IMR-90 (cell line): ENCODE data around the gene SLC6A7. TPM values are rescaled to one million over a fixed set of nuclear protein-coding genes. Genes with fewer than 3 reads are reported as not detected.

Experiments used
- ATAC-seq: fragments of 200-7000 bp; cut with Tn5 transposase; 2 replicates; pipeline ENCODE4 v1.9.1; 2020; ENCODE audit warnings: low read depth, mild to moderate bottlenecking, moderate library complexity
- BruUV-seq: library from RNA; stranded (reverse); fragments of 400-500 nt; replicated peaks from 2 replicates; lab custom pipeline; 2021; lab: Mats Ljungman, UMichigan
- CTCF ChIA-PET: fragments of 300-600 bp; formaldehyde crosslinking; extraction: SDS; loops from one replicate; lab custom pipeline; 2021; ENCODE audit warnings: antibody characterized with exemption; lab: Yijun Ruan, JAX
- POLR2A ChIA-PET: fragments of 300-600 bp; sonication (Branson Sonifier 250); formaldehyde crosslinking; loops from one replicate; lab custom pipeline; 2022; ENCODE audit warnings: antibody characterized with exemption; ENCODE audit not compliant: unreplicated experiment; lab: Charles Lee
- DNase-seq: peaks from one replicate; pipeline ENCODE4 v3.0.0; 2013
- H2AFZ ChIP-seq: replicated peaks from 2 replicates; pipeline ENCODE3; 2013; ENCODE audit warnings: low read length, mild to moderate bottlenecking; ENCODE audit not compliant: poor library complexity
- H2AK5ac ChIP-seq: 2 replicates; pipeline ENCODE4 v1.6.1; 2013; ENCODE audit warnings: low read depth, low read length, inconsistent platforms
- H2AK9ac ChIP-seq: replicated peaks from 2 replicates; pipeline ENCODE3; 2013; ENCODE audit warnings: mild to moderate bottlenecking, low read depth, low read length, moderate library complexity; ENCODE audit not compliant: poor library complexity
- H2BK120ac ChIP-seq: 2 replicates; pipeline ENCODE4 v1.6.1; 2013; ENCODE audit warnings: low read depth, low read length, inconsistent platforms
- H2BK15ac ChIP-seq: 3 replicates; pipeline ENCODE4 v1.6.1; 2013; ENCODE audit warnings: low read depth, low read length, inconsistent platforms
- H2BK20ac ChIP-seq: 2 replicates; pipeline ENCODE4 v1.6.1; 2013; ENCODE audit warnings: low read depth, mild to moderate bottlenecking, inconsistent platforms, low read length, moderate library complexity
- H2BK5ac ChIP-seq: 2 replicates; pipeline ENCODE4 v1.6.1; 2013; ENCODE audit warnings: mild to moderate bottlenecking, low read depth, low read length, inconsistent platforms; ENCODE audit not compliant: poor library complexity, severe bottlenecking
- H3K14ac ChIP-seq: replicated peaks from 2 replicates; pipeline ENCODE4 v1.6.1; 2013; ENCODE audit warnings: low read depth, low read length, inconsistent platforms
- H3K18ac ChIP-seq: 2 replicates; pipeline ENCODE4 v1.6.1; 2013; ENCODE audit warnings: low read depth, low read length, control low read depth
- H3K23ac ChIP-seq: 2 replicates; pipeline ENCODE4 v1.6.1; 2013; ENCODE audit warnings: low read depth, low read length, inconsistent platforms
- H3K27ac ChIP-seq: 2 replicates; pipeline ENCODE4 v1.5.1; 2013; ENCODE audit warnings: mild to moderate bottlenecking, control low read depth, low read length; ENCODE audit not compliant: insufficient read depth
- H3K27me3 ChIP-seq: 2 replicates; pipeline ENCODE4 v1.6.1; 2013; ENCODE audit warnings: low read length; ENCODE audit not compliant: control insufficient read depth, insufficient read depth
- H3K36me3 ChIP-seq: 2 replicates; pipeline ENCODE4 v1.6.1; 2013; ENCODE audit warnings: low read length, mixed read lengths; ENCODE audit not compliant: control insufficient read depth, insufficient read depth
- H3K4ac ChIP-seq: 2 replicates; pipeline ENCODE4 v1.6.1; 2013; ENCODE audit warnings: low read depth, low read length, inconsistent platforms
- H3K4me1 ChIP-seq: 2 replicates; pipeline ENCODE4 v1.6.1; 2013; ENCODE audit warnings: low read length, mixed read lengths; ENCODE audit not compliant: control insufficient read depth, insufficient read depth
- H3K4me2 ChIP-seq: 2 replicates; pipeline ENCODE4 v1.6.1; 2013; ENCODE audit warnings: low read depth, mild to moderate bottlenecking, control low read depth, low read length, moderate library complexity
- H3K4me3 ChIP-seq: 2 replicates; pipeline ENCODE4 v1.5.1; 2013; ENCODE audit warnings: low read depth, mild to moderate bottlenecking, control low read depth, low read length, moderate library complexity; ENCODE audit not compliant: insufficient read depth
- H3K56ac ChIP-seq: 2 replicates; pipeline ENCODE4 v1.6.1; 2013; ENCODE audit warnings: low read length, inconsistent platforms; ENCODE audit not compliant: insufficient read depth; ENCODE audit errors: extremely low read depth
- H3K79me1 ChIP-seq, 2 experiments: 2 replicates each; pipeline ENCODE4 v1.6.1; 2013; ENCODE audit warnings: low read length in 2 of 2, inconsistent platforms in 1 of 2, low read depth in 1 of 2
- H3K9ac ChIP-seq: 2 replicates; pipeline ENCODE4 v1.6.1; 2013; ENCODE audit warnings: low read depth, low read length, control low read depth
- H3K9me1 ChIP-seq: 2 replicates; pipeline ENCODE4 v1.6.1; 2013; ENCODE audit warnings: low read length, inconsistent platforms; ENCODE audit not compliant: insufficient read depth
- H3K9me3 ChIP-seq: 2 replicates; pipeline ENCODE4 v1.6.1; 2013; ENCODE audit warnings: low read length; ENCODE audit not compliant: control insufficient read depth, insufficient read depth
- H4K20me1 ChIP-seq: 2 replicates; pipeline ENCODE4 v1.6.1; 2013; ENCODE audit warnings: low read length, inconsistent platforms; ENCODE audit not compliant: insufficient read depth
- H4K5ac ChIP-seq: 2 replicates; pipeline ENCODE4 v1.6.1; 2013; ENCODE audit warnings: mild to moderate bottlenecking, low read depth, low read length, control low read depth
- H4K8ac ChIP-seq, 2 experiments: 2 replicates each; pipeline ENCODE4 v1.6.1; 2013; ENCODE audit warnings: low read depth in 2 of 2, low read length in 2 of 2, control low read depth in 1 of 2, inconsistent platforms in 1 of 2
- H4K91ac ChIP-seq: 2 replicates; pipeline ENCODE4 v1.6.1; 2013; ENCODE audit warnings: low read depth, low read length, inconsistent platforms; ENCODE audit not compliant: insufficient read depth
- POLR2A ChIP-seq: IDR thresholded peaks from 2 replicates; pipeline ENCODE4 v1.6.1; 2012; ENCODE audit warnings: mild to moderate bottlenecking, low read depth, low read length
- WGBS, 2 experiments: methylation state at CpG; one replicate each; pipeline versions ENCODE4 v1.1.5 to v1.1.7; 2013; ENCODE audit warnings: missing lambda C conversion rate in 2 of 2; ENCODE audit not compliant: insufficient read length in 1 of 2; ENCODE audit errors: extremely low coverage in 2 of 2; 5-methylcytosine and 5-hydroxymethylcytosine counted together
- dilution Hi-C: fragments of 300-500 bp; cut with HindIII; formaldehyde crosslinking; loops from one replicate; pipeline ENCODE4 v1.14.3; 2018; ENCODE audit warnings: low sequenced_read_pairs; ENCODE audit not compliant: unreplicated experiment
- in situ Hi-C: fragments of 300-500 bp; cut with MboI; formaldehyde crosslinking; loops from 3 replicates; pipeline ENCODE4 v1.14.3; 2019; ENCODE audit warnings: low sequenced_read_pairs, inconsistent platforms, mixed read lengths
- intact Hi-C: fragments of 100-400 bp; cut with micrococcal nuclease; formaldehyde crosslinking; loops from 2 replicates; pipeline ENCODE4 v1.10.0; 2022
- polyA plus RNA-seq, 3 experiments: library from polyadenylated mRNA; depleted of rRNA; stranded (reverse); fragments of >200 nt; gene quantifications; 2 replicates each; pipeline ENCODE4 v1.2.3, GENCODE V29; 2012; ENCODE audit warnings: low replicate concordance in 1 of 3
- total RNA-seq: library from RNA; depleted of rRNA; stranded (reverse); fragments of >200 nt; gene quantifications from 2 replicates; pipeline ENCODE4 v1.2.3, GENCODE V29; 2012

The SLC6A7 gene
- total and polyA plus RNA-seq, 2 of the 4 experiments (the other 2 are of a cell fraction), result under 0.01 TPM; not detected in 1

- no peak for TF ChIP-seq POLR2A
- Histone ChIP-seq H3K27ac (no peak overlapping the region), H2BK15ac (no peak overlapping the region), H3K4ac (no peak overlapping the region), H3K4me1 (no peaks in the 10 kb centered on the region), H3K79me1 (no peaks in the 10 kb centered on the region), H3K56ac (no peak overlapping the region), H2AK5ac (peak overlapping the region; percentile 45; the same call in 1 of the 2 replicates), H4K8ac (no peak overlapping the region), H3K23ac (no peak overlapping the region), H4K91ac (no peak overlapping the region), H3K9ac (no peak overlapping the region), H3K18ac (no peak overlapping the region), H3K4me3 (no peak overlapping the region), H2AFZ (peak overlapping the region; percentile 44), H2AK9ac (peak overlapping the region; percentile 65), H2BK5ac (no peak overlapping the region), H3K14ac (no peak overlapping the region), H3K9me1 (no peaks in the 10 kb centered on the region), H3K4me2 (no peak overlapping the region), H3K27me3 (no peaks in the 10 kb centered on the region; the same call in 1 of the 2 replicates), H3K36me3 (no peaks in the 10 kb centered on the region), H4K5ac (no peak overlapping the region), H2BK20ac (no peak overlapping the region), H2BK120ac (no peak overlapping the region), H4K20me1 (no peaks in the 10 kb centered on the region), H3K9me3 (no peaks in the 10 kb centered on the region)
- CTCF ChIA-PET, result interaction anchor here (0.6 to 1.4 kb wide), 4 partner anchors 9 to 177 kb away, joined by 3 to 4 read pairs (median 3); no protein-coding TSS in a partner anchor
- no TSS peak for BruUV-seq
- WGBS, 2 experiments, result 100% methylated on average over 1 of the region's 5 CpGs; no CpG with 5 or more reads in 1 of the 2 experiments
- ATAC-seq (no peak), DNase-seq (no peak)
- intact Hi-C loops, result loop anchor here (1.0 to 10.0 kb wide), 7 partner anchors 57 to 382 kb away; no protein-coding TSS in a partner anchor
- POLR2A ChIA-PET, result interaction anchor here (0.6 kb wide), 1 partner anchor 218 kb away, joined by 4 read pairs; the partner anchor contains the start of genes HMGXB3 and TIGD6
- in situ Hi-C loops, result loop anchor here (10.0 to 25.0 kb wide), 3 partner anchors 214 to 581 kb away; partner anchors contain the start of genes HMGXB3 and TIGD6
- dilution Hi-C loops, result no loop called here
Measured at GRCh38 chr5:150218693-150219035, 28.8 kb downstream of the SLC6A7 start.
